ENCODE measurements around the gene PYGO2. TPM values are rescaled to one million over a fixed set of nuclear protein-coding genes. Genes with fewer than 3 reads are reported as not detected.

PYGO2 gene
- total and polyA plus RNA-seq, 3 donors from 2014 or later: 31.0 to 34.9 (median 33.2) TPM

- no peak for TF ChIP-seq POLR2A (IDR thresholded peaks at IDR 0.05)
- TF ChIP-seq CTCF (IDR thresholded peaks at IDR 0.05): no peak
- Histone ChIP-seq H3K36me3 (ENCODE audit: low read depth, missing control alignments) (no peaks in the 10 kb centered on the region), H3K27ac (no peak within 1 kb of the TSS), H3K4me1 (no peaks in the 10 kb centered on the region), H3K9me3 (no peaks in the 10 kb centered on the region), H3K27me3 (no peaks in the 10 kb centered on the region), H3K4me3 (no peak within 1 kb of the TSS)
- no peak for DNase-seq
- intact Hi-C loops (cut with DNase I; ENCODE audit: low total_unique reads): no loop called here
- WGBS, 2 donors: 74 to 81% methylated on average over 7 to 8 of the region's 8 CpGs
Measured at GRCh38 chr1:154993572-154994268, 32.1 kb upstream of the PYGO2 start, which contains the start of gene LENEP. Gene LENEP (plus strand): TSS chr1:154993586. CDS start chr1:154993608, 22 bp downstream.

GRCh38 chr1:154992721-154993571 lies 31.4 kb upstream of the PYGO2 start:
- Histone ChIP-seq H3K4me3 (no peak overlapping the region), H3K4me1 (no peaks in the 10 kb centered on the region), H3K9me3 (no peaks in the 10 kb centered on the region), H3K27ac (no peak overlapping the region), H3K36me3 (ENCODE audit: low read depth, missing control alignments) (no peaks in the 10 kb centered on the region), H3K27me3 (no peaks in the 10 kb centered on the region)
- intact Hi-C loops (cut with DNase I; ENCODE audit: low total_unique reads): no loop called here
- TF ChIP-seq POLR2A (IDR thresholded peaks at IDR 0.05) (no peak), CTCF (IDR thresholded peaks at IDR 0.05) (no peak)
- WGBS, 2 donors: 78 to 85% methylated on average over 14 of the region's 14 CpGs
- no peak for DNase-seq

- H3K4me3 ChIP-seq: no peak overlapping the region
- H3K36me3 ChIP-seq (ENCODE audit: low read depth, missing control alignments): no peaks in the 10 kb centered on the region
Measured at GRCh38 chr1:154990276-154990675, 28.7 kb upstream of the PYGO2 start.

GRCh38 chr1:154989195-154989860 lies 27.7 kb upstream of the PYGO2 start:
- intact Hi-C loops (cut with DNase I; ENCODE audit: low total_unique reads): no loop called here
- WGBS, 2 donors: 89 to 93% methylated on average over 3 of the region's 3 CpGs
- no peaks in the 10 kb centered on the region for H3K4me1 ChIP-seq
- H3K4me3 ChIP-seq: no peak overlapping the region
- H3K27ac ChIP-seq: no peak overlapping the region
- no peaks in the 10 kb centered on the region for H3K27me3 ChIP-seq
- H3K36me3 ChIP-seq (ENCODE audit: low read depth, missing control alignments): no peaks in the 10 kb centered on the region
- no peak for TF ChIP-seq POLR2A (IDR thresholded peaks at IDR 0.05)
- no peak for TF ChIP-seq CTCF (IDR thresholded peaks at IDR 0.05)
- no peak for DNase-seq
- no peaks in the 10 kb centered on the region for H3K9me3 ChIP-seq

More at GRCh38 chr1:154990276-154990675, 28.7 kb upstream of the PYGO2 start:
- H3K27me3 ChIP-seq: no peaks in the 10 kb centered on the region
- TF ChIP-seq POLR2A (IDR thresholded peaks at IDR 0.05) (no peak), CTCF (IDR thresholded peaks at IDR 0.05) (no peak)
- H3K27ac ChIP-seq: no peak overlapping the region
- no peaks in the 10 kb centered on the region for H3K4me1 ChIP-seq
- H3K9me3 ChIP-seq: no peaks in the 10 kb centered on the region
- DNase-seq: no peak
- intact Hi-C loops (cut with DNase I; ENCODE audit: low total_unique reads): no loop called here
- WGBS, 2 donors: 87 to 100% methylated on average over 3 to 8 of the region's 8 CpGs

Measured in testis (tissue), 3 donors.